Bronchial epithelial cell (primary cell): ENCODE measurements around the gene EDRF1. TPM values are rescaled to one million over a fixed set of nuclear protein-coding genes. Genes with fewer than 3 reads are reported as not detected.

Source experiments
- DNase-seq: peaks from one replicate; pipeline ENCODE4 v3.0.0-alpha.2; 2010; ENCODE audit warnings: low read depth
- FAIRE-seq: peaks from 2 replicates; lab custom pipeline; 2011; peaks lifted over from hg19 to GRCh38; lab: Jason Lieb, UNC
- H3K27me3 ChIP-seq: 2 replicates; pipeline ENCODE4 v1.5.1; 2011; ENCODE audit warnings: low read length; ENCODE audit not compliant: control insufficient read depth, insufficient read depth
- H3K36me3 ChIP-seq: 2 replicates; pipeline ENCODE4 v1.5.1; 2011; ENCODE audit warnings: low read length; ENCODE audit not compliant: control insufficient read depth, insufficient read depth
- H3K4me3 ChIP-seq: 2 replicates; pipeline ENCODE4 v1.5.1; 2011; ENCODE audit warnings: mild to moderate bottlenecking, low read depth, low read length, control low read depth
- total RNA-seq: library from RNA; depleted of rRNA; stranded (reverse); fragments of >200 nt; gene quantifications from 2 replicates; pipeline ENCODE4 v1.2.1, GENCODE V29; 2014
- TF ChIP-seq, protein P1 (sequence below): IDR thresholded peaks from 2 replicates; pipeline ENCODE4 v1.5.1; 2011; ENCODE audit warnings: mild to moderate bottlenecking, moderate library complexity, low read length, control low read depth, inconsistent platforms; ENCODE audit not compliant: insufficient read depth, severe bottlenecking

Gene EDRF1
- total RNA-seq, 1 donor from 2014 or later, result 15.5 TPM

DNA sequence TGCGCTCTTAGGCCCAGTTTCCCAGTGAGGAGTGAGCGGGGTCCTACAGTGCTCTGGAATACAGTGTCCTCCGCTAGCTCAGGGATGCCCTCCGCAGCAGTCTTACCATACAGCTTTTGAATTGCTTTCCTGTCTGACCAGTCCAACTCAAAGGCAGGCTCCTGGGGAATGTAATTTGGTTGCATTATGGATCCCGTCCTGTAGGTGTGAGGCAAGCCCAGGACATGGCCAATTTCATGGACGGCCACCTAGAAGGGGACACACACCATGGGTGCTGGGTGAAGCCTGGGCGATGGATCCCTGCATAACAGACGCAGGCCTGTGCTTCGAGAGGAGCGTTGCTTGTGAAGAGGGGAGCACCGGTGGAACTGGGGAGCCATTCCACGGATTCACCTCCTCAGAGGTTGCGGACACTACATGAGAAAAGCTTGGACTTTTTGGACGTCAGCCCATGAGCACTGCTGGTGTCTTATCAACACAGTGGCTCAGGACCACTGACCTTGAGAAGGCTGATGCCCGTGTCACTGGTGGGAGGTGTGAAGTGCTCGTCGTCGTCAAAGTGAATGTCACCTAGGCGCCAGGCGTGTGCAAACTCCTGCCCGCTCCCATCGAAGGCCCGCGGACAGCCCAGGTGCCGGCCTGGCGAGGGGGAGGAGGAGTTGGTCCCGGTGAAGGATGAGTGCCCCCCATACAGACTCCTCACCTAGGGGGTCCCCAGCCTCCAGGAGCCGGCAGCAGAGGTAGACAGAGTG lies 52.8 kb downstream of the EDRF1 start:
- Histone ChIP-seq H3K27me3 (no peaks in the 10 kb centered on the region), H3K36me3 (no peaks in the 10 kb centered on the region), H3K4me3 (no peak overlapping the region)
- FAIRE-seq (peak; percentile 28), DNase-seq (no peak)
- TF ChIP-seq, protein P1, sequence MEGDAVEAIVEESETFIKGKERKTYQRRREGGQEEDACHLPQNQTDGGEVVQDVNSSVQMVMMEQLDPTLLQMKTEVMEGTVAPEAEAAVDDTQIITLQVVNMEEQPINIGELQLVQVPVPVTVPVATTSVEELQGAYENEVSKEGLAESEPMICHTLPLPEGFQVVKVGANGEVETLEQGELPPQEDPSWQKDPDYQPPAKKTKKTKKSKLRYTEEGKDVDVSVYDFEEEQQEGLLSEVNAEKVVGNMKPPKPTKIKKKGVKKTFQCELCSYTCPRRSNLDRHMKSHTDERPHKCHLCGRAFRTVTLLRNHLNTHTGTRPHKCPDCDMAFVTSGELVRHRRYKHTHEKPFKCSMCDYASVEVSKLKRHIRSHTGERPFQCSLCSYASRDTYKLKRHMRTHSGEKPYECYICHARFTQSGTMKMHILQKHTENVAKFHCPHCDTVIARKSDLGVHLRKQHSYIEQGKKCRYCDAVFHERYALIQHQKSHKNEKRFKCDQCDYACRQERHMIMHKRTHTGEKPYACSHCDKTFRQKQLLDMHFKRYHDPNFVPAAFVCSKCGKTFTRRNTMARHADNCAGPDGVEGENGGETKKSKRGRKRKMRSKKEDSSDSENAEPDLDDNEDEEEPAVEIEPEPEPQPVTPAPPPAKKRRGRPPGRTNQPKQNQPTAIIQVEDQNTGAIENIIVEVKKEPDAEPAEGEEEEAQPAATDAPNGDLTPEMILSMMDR, result no peak

DNA sequence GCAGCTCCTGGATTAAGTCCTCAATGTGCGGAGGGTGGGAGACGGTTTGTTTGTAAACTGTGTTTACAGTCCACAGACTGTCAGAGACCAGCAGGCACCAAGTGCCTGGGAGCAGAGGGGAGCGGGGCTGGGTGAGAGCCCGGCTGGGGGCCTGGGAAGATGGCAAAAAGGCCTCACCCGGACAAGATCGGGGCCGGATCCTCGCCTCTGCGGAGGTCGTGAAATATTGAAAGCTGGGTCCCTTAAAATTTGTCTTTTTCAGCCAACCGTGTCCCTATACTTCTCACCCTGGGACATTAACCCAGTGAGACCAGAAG lies 53.3 kb downstream of the EDRF1 start:
- FAIRE-seq (no peak), DNase-seq (no peak)
- Histone ChIP-seq H3K36me3 (no peaks in the 10 kb centered on the region), H3K27me3 (no peaks in the 10 kb centered on the region), H3K4me3 (no peak overlapping the region)
- TF ChIP-seq, protein P1, result no peak

DNA sequence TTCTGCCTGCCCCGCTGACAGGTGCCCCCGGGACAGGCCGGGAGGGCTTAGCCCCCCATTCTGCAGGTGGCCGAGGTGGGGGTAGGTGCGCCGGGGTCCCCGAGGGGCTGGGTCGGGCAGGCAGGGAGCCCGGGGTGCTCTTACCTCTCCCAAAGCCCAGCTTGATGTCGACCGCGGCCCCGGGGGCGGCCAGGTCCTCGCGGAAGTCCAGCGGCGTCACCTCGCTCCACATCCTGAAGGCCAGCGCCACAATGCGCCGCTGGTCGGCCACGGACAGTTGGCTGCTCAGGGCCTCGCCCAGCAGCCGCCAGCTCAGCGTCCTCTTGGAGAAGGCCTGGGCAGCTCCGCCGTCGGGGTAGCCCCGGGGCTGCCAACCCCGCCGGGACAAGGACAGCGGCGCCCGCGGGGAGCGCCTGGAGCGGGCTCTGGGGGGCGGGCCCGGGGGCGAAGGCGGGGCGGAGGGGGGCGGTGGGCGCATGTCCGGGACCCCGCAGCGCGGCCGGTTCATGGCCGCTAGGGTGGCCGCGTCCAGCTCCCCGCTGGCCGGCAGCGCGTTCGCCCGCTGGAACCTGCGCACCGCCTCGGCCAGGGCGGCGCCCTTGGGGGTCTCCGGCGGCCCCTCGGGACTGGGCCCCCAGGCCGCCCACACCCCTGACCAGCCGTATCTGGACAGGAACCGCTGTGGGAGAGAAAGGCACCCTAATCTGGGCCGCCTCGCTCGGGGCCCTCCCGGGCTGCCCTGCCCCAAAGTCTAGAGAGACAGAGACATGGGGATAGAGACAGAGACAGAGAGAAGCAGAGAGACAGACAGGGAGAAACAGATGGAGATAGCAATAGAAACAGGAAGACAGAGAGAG lies 54.4 kb downstream of the EDRF1 start:
- no peaks in the 10 kb centered on the region for H3K36me3 ChIP-seq
- H3K27me3 ChIP-seq, result no peaks in the 10 kb centered on the region
- FAIRE-seq (no peak), DNase-seq (no peak)
- H3K4me3 ChIP-seq, result no peak overlapping the region
- TF ChIP-seq, protein P1, result no peak

DNA sequence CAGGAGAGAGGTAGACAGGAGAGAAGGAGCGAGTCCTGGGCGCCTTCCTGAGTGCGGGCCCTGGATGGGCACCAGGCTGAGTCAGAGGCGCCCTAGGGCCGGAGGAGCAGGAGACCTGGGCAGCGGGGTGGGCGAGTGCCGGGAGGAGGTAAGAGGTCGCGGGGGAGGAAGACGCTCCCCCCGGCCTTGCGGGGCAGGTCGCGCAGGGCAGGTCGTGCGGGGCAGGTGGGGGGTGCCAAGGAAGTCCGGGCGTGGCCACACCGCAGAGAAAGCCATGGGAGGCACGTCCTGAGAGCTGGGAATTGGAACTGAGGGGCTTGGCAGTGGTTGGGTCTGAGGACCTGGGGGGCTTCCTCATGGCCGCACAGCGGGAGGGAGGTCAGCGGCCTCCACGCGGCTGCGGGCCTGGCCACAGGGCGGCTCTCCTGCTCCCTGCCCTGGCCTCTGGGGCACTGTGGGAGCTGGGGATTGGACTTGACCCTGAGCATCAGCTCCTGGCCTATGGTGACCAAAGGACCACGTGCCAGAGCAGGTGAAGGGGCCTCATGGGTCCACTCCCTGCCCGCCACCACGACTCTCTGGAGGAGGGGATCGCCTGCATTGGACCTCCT lies 55.2 kb downstream of the EDRF1 start:
- TF ChIP-seq, protein P1, result no peak
- H3K27me3 ChIP-seq, result no peaks in the 10 kb centered on the region
- no peak overlapping the region for H3K4me3 ChIP-seq
- no peak for DNase-seq
- no peak for FAIRE-seq
- no peaks in the 10 kb centered on the region for H3K36me3 ChIP-seq

DNA sequence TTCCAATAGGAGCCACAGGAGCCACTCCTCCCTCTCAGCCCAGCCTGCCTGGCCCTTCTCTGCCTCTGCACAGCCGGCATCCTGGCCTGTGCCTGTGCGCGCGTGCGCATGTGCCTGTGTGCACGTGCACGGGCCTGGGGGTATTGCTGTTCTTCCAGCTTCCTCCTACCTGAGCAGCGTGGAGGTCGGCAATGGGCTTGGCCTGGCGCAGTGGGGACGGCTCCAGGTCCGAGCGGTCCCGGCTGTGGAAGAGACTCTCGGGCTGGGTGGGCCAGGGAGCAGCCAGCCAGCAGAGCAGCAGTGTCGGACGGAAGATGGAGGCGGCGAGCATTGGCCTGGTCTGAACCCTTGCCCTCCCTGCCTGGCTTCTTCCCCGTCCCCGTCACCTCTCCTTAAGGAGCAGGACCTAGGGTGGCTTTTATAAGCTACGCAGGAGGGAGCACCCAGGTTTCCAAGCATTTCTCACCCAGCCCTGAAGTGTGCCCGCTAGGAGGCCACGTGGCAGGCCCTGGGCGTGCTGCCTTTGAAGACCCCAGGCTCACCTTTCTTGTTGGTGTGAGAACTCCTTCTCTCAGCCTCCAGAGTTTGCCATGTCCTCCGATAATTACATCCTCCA lies 56.1 kb downstream of the EDRF1 start, which contains the start of gene MMP21:
TSS of gene MMP21 (minus strand) at position 331 of the 616 bp plus-strand sequence. CDS start at position 331, 0 bp downstream.
- Histone ChIP-seq H3K36me3 (no peaks in the 10 kb centered on the region), H3K27me3 (no peaks in the 10 kb centered on the region), H3K4me3 (no peak within 1 kb of the TSS)
- DNase-seq, result no peak
- TF ChIP-seq, protein P1, result no peak
- no peak for FAIRE-seq
